GM12878 (cell line): ENCODE results near the gene SGO1. TPM values are rescaled to one million over a fixed set of nuclear protein-coding genes. Genes with fewer than 3 reads are reported as not detected.

Experiments used
- ATF2 ChIP-seq: IDR thresholded peaks from 2 replicates; pipeline ENCODE4 v1.6.1; 2012; ENCODE audit warnings: low read length, inconsistent platforms
- CREB1 ChIP-seq: IDR thresholded peaks from 2 replicates; pipeline ENCODE4 v1.6.1; 2012; ENCODE audit warnings: low read depth, mild to moderate bottlenecking, inconsistent platforms
- CUX1 ChIP-seq: IDR thresholded peaks from 2 replicates; pipeline ENCODE4 v1.6.1; 2012; ENCODE audit warnings: improper control_type of control experiment, low read depth, low read length; ENCODE audit not compliant: insufficient replicate concordance
- EED ChIP-seq: sonication (generic); IDR thresholded peaks from 2 replicates; pipeline ENCODE4 v1.6.1; 2016; ENCODE audit warnings: antibody characterized with exemption, low read depth
- HDAC6 ChIP-seq: fragments of 200-600 bp; sonication (generic); IDR thresholded peaks from one replicate; pipeline ENCODE4 v1.8.0; 2017; ENCODE audit warnings: antibody characterized with exemption; ENCODE audit not compliant: unreplicated experiment
- IKZF2 ChIP-seq, 2 experiments: fragments of 450-650 bp; IDR thresholded peaks; 2 replicates each; pipeline ENCODE4 v1.6.1; 2017; ENCODE audit warnings: mild to moderate bottlenecking in 2 of 2, moderate library complexity in 2 of 2
- KLF5 ChIP-seq: fragments of 450-650 bp; IDR thresholded peaks from 2 replicates; pipeline ENCODE4 v1.6.1; 2014; ENCODE audit warnings: mild to moderate bottlenecking; ENCODE audit not compliant: partially characterized antibody
- MTA2 ChIP-seq: fragments of 450-650 bp; IDR thresholded peaks from 2 replicates; pipeline ENCODE4 v1.6.1; 2016; ENCODE audit warnings: low read depth, mild to moderate bottlenecking, moderate library complexity
- PAX8 ChIP-seq: fragments of 450-650 bp; IDR thresholded peaks from 2 replicates; pipeline ENCODE4 v1.6.1; 2017; ENCODE audit warnings: mild to moderate bottlenecking, moderate library complexity
- PBX3 ChIP-seq: IDR thresholded peaks from 2 replicates; pipeline ENCODE4 v1.6.1; 2011; ENCODE audit warnings: mild to moderate bottlenecking, low read depth, low read length, moderate library complexity; ENCODE audit not compliant: insufficient replicate concordance
- PKNOX1 ChIP-seq: fragments of 450-650 bp; IDR thresholded peaks from 2 replicates; pipeline ENCODE4 v1.6.1; 2016; ENCODE audit warnings: mild to moderate bottlenecking
- RELA ChIP-seq: fragments of 450-650 bp; IDR thresholded peaks from 2 replicates; pipeline ENCODE4 v1.8.0; 2014; ENCODE audit warnings: borderline replicate concordance; ENCODE audit not compliant: partially characterized antibody
- SMAD1 ChIP-seq: fragments of 450-650 bp; IDR thresholded peaks from 2 replicates; pipeline ENCODE4 v1.6.1; 2018; ENCODE audit warnings: mild to moderate bottlenecking, low read depth; ENCODE audit not compliant: partially characterized antibody
- SP1 ChIP-seq: IDR thresholded peaks from one replicate; pipeline ENCODE4 v1.6.1; 2011; ENCODE audit warnings: low read depth, low read length
- SUPT20H ChIP-seq: IDR thresholded peaks from 2 replicates; pipeline ENCODE4 v1.6.1; 2011; ENCODE audit warnings: low read depth, mild to moderate bottlenecking, low read length, moderate library complexity, borderline replicate concordance; ENCODE audit not compliant: control insufficient read depth
- SUZ12 ChIP-seq: fragments of 200-600 bp; sonication (generic); IDR thresholded peaks from one replicate; pipeline ENCODE4 v1.6.1; 2018; ENCODE audit warnings: antibody characterized with exemption, mild to moderate bottlenecking; ENCODE audit not compliant: unreplicated experiment
- TCF12 ChIP-seq: IDR thresholded peaks from 2 replicates; pipeline ENCODE4 v1.6.1; 2011; ENCODE audit warnings: low read depth, mild to moderate bottlenecking, low read length
- polyA plus RNA-seq, 11 experiments: library from polyadenylated mRNA; depleted of rRNA in 4 of 11; unstranded in 6 of 11; stranded (reverse) in 5 of 11; fragments of >200 nt; fragmentation: Nextera tagmentation in 4 of 11; fragmentation: Illumina TruSeq in 1 of 11; extraction: Ambion mirVana in 4 of 11; extraction: Trizol in 1 of 11; gene quantifications; 1 replicate in 1 of 11; 2 replicates in 10 of 11; pipeline versions ENCODE4 v1.2.1 to v1.2.3, GENCODE V29; 2011 to 2016; ENCODE audit warnings: inconsistent platforms in 2 of 11, missing spikeins in 2 of 11, low read depth in 1 of 11
- total RNA-seq, 4 experiments: library from RNA; depleted of rRNA in 3 of 4; stranded (reverse); fragments of >200 nt in 3 of 4; fragmentation: Illumina TruSeq in 1 of 4; extraction: Trizol in 1 of 4; gene quantifications; 2 replicates each; pipeline versions ENCODE4 v1.2.1 to v1.2.3, GENCODE V29; 2013 to 2021

Gene SGO1
- total and polyA plus RNA-seq, 10 of the 15 experiments (the other 5 are each of a cell fraction or from before 2014, with no cell fraction given) = 10.9 to 46.2 (median 17.6) TPM

- TF ChIP-seq MTA2 (no peak; the same call in 1 of the 2 replicates), SUZ12 (no peak), SUPT20H (no peak), SMAD1 (peak; percentile 38), KLF5 (peak; percentile 66), HDAC6 (no peak), RELA (peak; percentile 99), SP1 (peak; percentile 95), PKNOX1 (peak; percentile 85), CREB1 (peak; percentile 92), IKZF2 (IDR thresholded peaks at IDR 0.05) (no peak; a peak in 1 of 4 replicates), TCF12 (no peak), CUX1 (peak; percentile 18), PAX8 (no peak), PBX3 (peak; percentile 24), EED (no peak; the same call in 1 of the 2 replicates), ATF2 (no peak)
Measured at GRCh38 chr3:20185679-20186599, at the start of gene SGO1 (continued).
